Gastrocnemius medialis (tissue), 4 donors: ENCODE data around the gene MED12L.

ENCODE experiments used
- POLR2A ChIP-seq, 2 donors: fragments of 450-650 bp; IDR thresholded peaks; one replicate each; pipeline ENCODE4 v1.6.1; 2017; ENCODE audit warnings: antibody characterized with exemption in 2 of 2, mild to moderate bottlenecking in 2 of 2, moderate library complexity in 2 of 2
- TF ChIP-seq, protein P1 (sequence below), 5 experiments: fragments of 450-650 bp in 3 of 5; fragments of 200-600 bp in 2 of 5; sonication (generic) in 2 of 5; IDR thresholded peaks in 4 of 5; conservative IDR thresholded peaks in 1 of 5; 1 replicate in 4 of 5; 2 replicates in 1 of 5; pipeline ENCODE4 v1.5.1; 2016 to 2019; ENCODE audit warnings: antibody characterized with exemption in 5 of 5, mild to moderate bottlenecking in 3 of 5, moderate library complexity in 3 of 5

- TF ChIP-seq, protein P1, sequence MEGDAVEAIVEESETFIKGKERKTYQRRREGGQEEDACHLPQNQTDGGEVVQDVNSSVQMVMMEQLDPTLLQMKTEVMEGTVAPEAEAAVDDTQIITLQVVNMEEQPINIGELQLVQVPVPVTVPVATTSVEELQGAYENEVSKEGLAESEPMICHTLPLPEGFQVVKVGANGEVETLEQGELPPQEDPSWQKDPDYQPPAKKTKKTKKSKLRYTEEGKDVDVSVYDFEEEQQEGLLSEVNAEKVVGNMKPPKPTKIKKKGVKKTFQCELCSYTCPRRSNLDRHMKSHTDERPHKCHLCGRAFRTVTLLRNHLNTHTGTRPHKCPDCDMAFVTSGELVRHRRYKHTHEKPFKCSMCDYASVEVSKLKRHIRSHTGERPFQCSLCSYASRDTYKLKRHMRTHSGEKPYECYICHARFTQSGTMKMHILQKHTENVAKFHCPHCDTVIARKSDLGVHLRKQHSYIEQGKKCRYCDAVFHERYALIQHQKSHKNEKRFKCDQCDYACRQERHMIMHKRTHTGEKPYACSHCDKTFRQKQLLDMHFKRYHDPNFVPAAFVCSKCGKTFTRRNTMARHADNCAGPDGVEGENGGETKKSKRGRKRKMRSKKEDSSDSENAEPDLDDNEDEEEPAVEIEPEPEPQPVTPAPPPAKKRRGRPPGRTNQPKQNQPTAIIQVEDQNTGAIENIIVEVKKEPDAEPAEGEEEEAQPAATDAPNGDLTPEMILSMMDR (IDR thresholded peaks at IDR 0.05 in 4 of 5, conservative IDR thresholded peaks at IDR 0.05 in 1 of 5) = no peak
- no peak for TF ChIP-seq POLR2A (IDR thresholded peaks at IDR 0.05)
Measured at GRCh38 chr3:151367448-151367847, 282.0 kb downstream of the MED12L start.
